WTC11 (cell line): ENCODE data around the gene IKZF2. TPM values are rescaled to one million over a fixed set of nuclear protein-coding genes. Genes with fewer than 3 reads are reported as not detected.

Experiments used
- ATAC-seq: fragments of 200-7000 bp; cut with Tn5 transposase; 2 replicates; pipeline ENCODE4 v1.10.0; 2021; ENCODE audit warnings: mild to moderate bottlenecking, moderate library complexity
- CTCF ChIA-PET: fragments of 300-600 bp; sonication (Branson Sonifier 250); formaldehyde crosslinking; loops from one replicate; lab custom pipeline; 2021; ENCODE audit warnings: antibody characterized with exemption; lab: Charles Lee
- POLR2A ChIA-PET: fragments of 350-600 bp; sonication (Branson Sonifier 250); formaldehyde crosslinking; loops from one replicate; lab custom pipeline; 2021; ENCODE audit warnings: antibody characterized with exemption; lab: Charles Lee
- DNase-seq: peaks from one replicate; pipeline ENCODE4 v3.0.0; 2021; ENCODE audit warnings: low spot score
- H3K27ac Mint-ChIP-seq: 2 replicates; pipeline ENCODE4 v1.8.0; 2021; ENCODE audit warnings: mixed read lengths
- H3K27me3 Mint-ChIP-seq: 2 replicates; pipeline ENCODE4 v1.8.0; 2021; ENCODE audit warnings: low read depth, mild to moderate bottlenecking, moderate library complexity, mixed read lengths
- H3K36me3 Mint-ChIP-seq: 2 replicates; pipeline ENCODE4 v1.8.0; 2021; ENCODE audit warnings: mixed read lengths
- H3K4me1 Mint-ChIP-seq: 2 replicates; pipeline ENCODE4 v1.8.0; 2022; ENCODE audit warnings: mixed read lengths
- H3K4me3 Mint-ChIP-seq: 2 replicates; pipeline ENCODE4 v1.8.0; 2021; ENCODE audit warnings: mild to moderate bottlenecking, moderate library complexity, mixed read lengths
- H3K9me3 Mint-ChIP-seq: 2 replicates; pipeline ENCODE4 v1.8.0; 2021; ENCODE audit warnings: mixed read lengths
- E2F4 ChIP-seq: sonication (generic); formaldehyde crosslinking; IDR thresholded peaks from 2 replicates; pipeline ENCODE4 v1.8.1; 2022; ENCODE audit warnings: low read depth, mild to moderate bottlenecking, moderate library complexity, missing genetic modification reagents, borderline replicate concordance
- ELF4 ChIP-seq: sonication (generic); formaldehyde crosslinking; IDR thresholded peaks from 2 replicates; pipeline ENCODE4 v1.8.1; 2022; ENCODE audit warnings: low read depth, mild to moderate bottlenecking, moderate library complexity, missing genetic modification reagents
- FOXP4 ChIP-seq: sonication (generic); formaldehyde crosslinking; IDR thresholded peaks from 2 replicates; pipeline ENCODE4 v1.8.0; 2022; ENCODE audit warnings: mild to moderate bottlenecking, missing genetic modification reagents
- GTF2I ChIP-seq: fragments of 250-450 bp; sonication (Bioruptor Pico); conservative IDR thresholded peaks from 2 replicates; pipeline ENCODE4 v1.4.0; 2021; ENCODE audit warnings: mild to moderate bottlenecking
- NR1H2 ChIP-seq: sonication (generic); formaldehyde crosslinking; IDR thresholded peaks from 2 replicates; pipeline ENCODE4 v1.9.0; 2021; ENCODE audit warnings: mild to moderate bottlenecking, moderate library complexity, missing genetic modification reagents
- PRRX2 ChIP-seq: fragments of 250-450 bp; sonication (Bioruptor Pico); IDR thresholded peaks from 2 replicates; pipeline ENCODE4 v1.8.0; 2021; ENCODE audit warnings: mild to moderate bottlenecking
- SMAD3 ChIP-seq: sonication (generic); formaldehyde crosslinking; IDR thresholded peaks from 2 replicates; pipeline ENCODE4 v1.8.0; 2022; ENCODE audit warnings: missing genetic modification reagents, mild to moderate bottlenecking, borderline replicate concordance
- SMAD4 ChIP-seq: sonication (generic); formaldehyde crosslinking; IDR thresholded peaks from 2 replicates; pipeline ENCODE4 v1.8.0; 2022; ENCODE audit warnings: mild to moderate bottlenecking, missing genetic modification reagents
- SOX15 ChIP-seq: fragments of 250-450 bp; sonication (Bioruptor Pico); IDR thresholded peaks from 2 replicates; pipeline ENCODE4 v1.9.0; 2021; ENCODE audit warnings: mild to moderate bottlenecking
- TEAD1 ChIP-seq: sonication (generic); formaldehyde crosslinking; IDR thresholded peaks from 2 replicates; pipeline ENCODE4 v1.8.0; 2022; ENCODE audit warnings: mild to moderate bottlenecking, missing genetic modification reagents
- ZNF416 ChIP-seq: fragments of 250-450 bp; sonication (Bioruptor Pico); IDR thresholded peaks from 2 replicates; pipeline ENCODE4 v1.9.0; 2021; ENCODE audit warnings: mild to moderate bottlenecking, inconsistent platforms
- ZNF532 ChIP-seq: fragments of 250-450 bp; sonication (Bioruptor Pico); IDR thresholded peaks from 2 replicates; pipeline ENCODE4 v1.9.0; 2021; ENCODE audit warnings: mild to moderate bottlenecking, borderline replicate concordance
- total RNA-seq: library from RNA; stranded (reverse); gene quantifications from 3 replicates; pipeline ENCODE4 v1.2.3, GENCODE V29; 2021
- TF ChIP-seq, protein P1 (sequence below): sonication (generic); formaldehyde crosslinking; IDR thresholded peaks from 2 replicates; pipeline ENCODE4 v1.8.0; 2022; ENCODE audit warnings: mild to moderate bottlenecking, missing genetic modification reagents
- TF ChIP-seq, protein P2 (sequence below): sonication (generic); formaldehyde crosslinking; IDR thresholded peaks from 2 replicates; pipeline ENCODE4 v1.8.1; 2022; ENCODE audit warnings: missing genetic modification reagents, borderline replicate concordance
- TF ChIP-seq, protein P3 (sequence below): sonication (generic); formaldehyde crosslinking; IDR thresholded peaks from 2 replicates; pipeline ENCODE4 v1.8.1; 2023; ENCODE audit warnings: mild to moderate bottlenecking, missing genetic modification reagents
- TF ChIP-seq, protein P4 (sequence below): sonication (generic); formaldehyde crosslinking; IDR thresholded peaks from 2 replicates; pipeline ENCODE4 v1.8.0; 2022; ENCODE audit warnings: mild to moderate bottlenecking, missing genetic modification reagents

IKZF2 gene
- total RNA-seq, 1 experiment from 2014 or later: 4.2 TPM

- TF ChIP-seq SMAD3 (CRISPR knock-in tag) (no peak), ZNF532 (no peak), SMAD4 (no peak), PRRX2 (CRISPR knock-in tag) (no peak)
- TF ChIP-seq, protein P1, sequence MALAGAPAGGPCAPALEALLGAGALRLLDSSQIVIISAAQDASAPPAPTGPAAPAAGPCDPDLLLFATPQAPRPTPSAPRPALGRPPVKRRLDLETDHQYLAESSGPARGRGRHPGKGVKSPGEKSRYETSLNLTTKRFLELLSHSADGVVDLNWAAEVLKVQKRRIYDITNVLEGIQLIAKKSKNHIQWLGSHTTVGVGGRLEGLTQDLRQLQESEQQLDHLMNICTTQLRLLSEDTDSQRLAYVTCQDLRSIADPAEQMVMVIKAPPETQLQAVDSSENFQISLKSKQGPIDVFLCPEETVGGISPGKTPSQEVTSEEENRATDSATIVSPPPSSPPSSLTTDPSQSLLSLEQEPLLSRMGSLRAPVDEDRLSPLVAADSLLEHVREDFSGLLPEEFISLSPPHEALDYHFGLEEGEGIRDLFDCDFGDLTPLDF (CRISPR knock-in tag): no peak
- TF ChIP-seq, protein P2, sequence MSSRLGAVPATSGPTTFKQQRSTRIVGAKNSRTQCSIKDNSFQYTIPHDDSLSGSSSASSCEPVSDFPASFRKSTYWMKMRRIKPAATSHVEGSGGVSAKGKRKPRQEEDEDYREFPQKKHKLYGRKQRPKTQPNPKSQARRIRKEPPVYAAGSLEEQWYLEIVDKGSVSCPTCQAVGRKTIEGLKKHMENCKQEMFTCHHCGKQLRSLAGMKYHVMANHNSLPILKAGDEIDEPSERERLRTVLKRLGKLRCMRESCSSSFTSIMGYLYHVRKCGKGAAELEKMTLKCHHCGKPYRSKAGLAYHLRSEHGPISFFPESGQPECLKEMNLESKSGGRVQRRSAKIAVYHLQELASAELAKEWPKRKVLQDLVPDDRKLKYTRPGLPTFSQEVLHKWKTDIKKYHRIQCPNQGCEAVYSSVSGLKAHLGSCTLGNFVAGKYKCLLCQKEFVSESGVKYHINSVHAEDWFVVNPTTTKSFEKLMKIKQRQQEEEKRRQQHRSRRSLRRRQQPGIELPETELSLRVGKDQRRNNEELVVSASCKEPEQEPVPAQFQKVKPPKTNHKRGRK (CRISPR knock-in tag): no peak
- Mint-ChIP-seq H3K4me3 (no peak overlapping the region), H3K36me3 (no peaks in the 10 kb centered on the region), H3K9me3 (no peaks in the 10 kb centered on the region), H3K4me1 (no peaks in the 10 kb centered on the region), H3K27me3 (no peaks in the 10 kb centered on the region), H3K27ac (no peak overlapping the region)
- DNase-seq (no peak), ATAC-seq (no peak)
- ChIA-PET CTCF (no interaction called here), POLR2A (no interaction called here)
These were observed 93.4 kb downstream of the IKZF2 start for GRCh38 chr2:213057977-213058376.

- H3K9me3 Mint-ChIP-seq: peaks cover 16% of the 10 kb centered on the region
- no peak overlapping the region for H3K27ac Mint-ChIP-seq
- ChIA-PET CTCF (no interaction called here), POLR2A (no interaction called here)
- no peak overlapping the region for H3K4me3 Mint-ChIP-seq
- no peak for DNase-seq
- ATAC-seq: no peak
- H3K4me1 Mint-ChIP-seq: peaks cover 3% of the 10 kb centered on the region; the same call in 1 of the 2 replicates
- peaks cover 14% of the 10 kb centered on the region for H3K36me3 Mint-ChIP-seq
- no peaks in the 10 kb centered on the region for H3K27me3 Mint-ChIP-seq
- TF ChIP-seq GTF2I (CRISPR knock-in tag) (no peak), ZNF416 (CRISPR knock-in tag) (no peak), TEAD1 (CRISPR knock-in tag) (no peak), ZNF532 (no peak), SOX15 (CRISPR knock-in tag) (no peak), FOXP4 (CRISPR knock-in tag) (no peak), NR1H2 (no peak), ELF4 (no peak), E2F4 (CRISPR knock-in tag) (no peak)
- TF ChIP-seq, protein P3, sequence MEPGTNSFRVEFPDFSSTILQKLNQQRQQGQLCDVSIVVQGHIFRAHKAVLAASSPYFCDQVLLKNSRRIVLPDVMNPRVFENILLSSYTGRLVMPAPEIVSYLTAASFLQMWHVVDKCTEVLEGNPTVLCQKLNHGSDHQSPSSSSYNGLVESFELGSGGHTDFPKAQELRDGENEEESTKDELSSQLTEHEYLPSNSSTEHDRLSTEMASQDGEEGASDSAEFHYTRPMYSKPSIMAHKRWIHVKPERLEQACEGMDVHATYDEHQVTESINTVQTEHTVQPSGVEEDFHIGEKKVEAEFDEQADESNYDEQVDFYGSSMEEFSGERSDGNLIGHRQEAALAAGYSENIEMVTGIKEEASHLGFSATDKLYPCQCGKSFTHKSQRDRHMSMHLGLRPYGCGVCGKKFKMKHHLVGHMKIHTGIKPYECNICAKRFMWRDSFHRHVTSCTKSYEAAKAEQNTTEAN (CRISPR knock-in tag): no peak
- TF ChIP-seq, protein P4, sequence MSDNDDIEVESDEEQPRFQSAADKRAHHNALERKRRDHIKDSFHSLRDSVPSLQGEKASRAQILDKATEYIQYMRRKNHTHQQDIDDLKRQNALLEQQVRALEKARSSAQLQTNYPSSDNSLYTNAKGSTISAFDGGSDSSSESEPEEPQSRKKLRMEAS: no peak
- TF ChIP-seq, protein P2 (CRISPR knock-in tag): no peak
These were observed 105.0 kb downstream of the IKZF2 start for GRCh38 chr2:213046431-213046830.
